MCF 10A (cell line): Measurements from ENCODE around the gene CTDSPL. TPM values are rescaled to one million over a fixed set of nuclear protein-coding genes. Genes with fewer than 3 reads are reported as not detected.

Source experiments
- BruUV-seq: library from RNA; stranded (reverse); fragments of 400-500 nt; replicated peaks from 2 replicates; lab custom pipeline; 2021; lab: Mats Ljungman, UMichigan
- CTCF ChIA-PET: fragments of 300-600 bp; sonication (Branson Sonifier 250); formaldehyde crosslinking; extraction: SDS; loops from one replicate; lab custom pipeline; 2021; ENCODE audit warnings: antibody characterized with exemption, inconsistent platforms; lab: Yijun Ruan, JAX
- POLR2A ChIA-PET: fragments of 300-600, 350-650 bp; sonication (Branson Sonifier 250); formaldehyde crosslinking; extraction: SDS; loops from one replicate; lab custom pipeline; 2020; ENCODE audit warnings: antibody characterized with exemption, inconsistent platforms; lab: Yijun Ruan, JAX
- DNase-seq: peaks from one replicate; pipeline ENCODE4 v3.0.0-alpha.2; 2018; ENCODE audit not compliant: unreplicated experiment
- H3K27ac Mint-ChIP-seq: one replicate; pipeline ENCODE4 v1.8.0; 2022; ENCODE audit warnings: mild to moderate bottlenecking, low read depth, mixed read lengths; ENCODE audit not compliant: unreplicated experiment
- H3K27me3 Mint-ChIP-seq: one replicate; pipeline ENCODE4 v1.8.0; 2022; ENCODE audit warnings: mixed read lengths; ENCODE audit not compliant: insufficient read depth, unreplicated experiment
- H3K36me3 Mint-ChIP-seq: one replicate; pipeline ENCODE4 v1.8.0; 2022; ENCODE audit warnings: mild to moderate bottlenecking, moderate library complexity, mixed read lengths; ENCODE audit not compliant: insufficient read depth, unreplicated experiment
- H3K4me1 Mint-ChIP-seq: one replicate; pipeline ENCODE4 v1.8.0; 2022; ENCODE audit warnings: mixed read lengths; ENCODE audit not compliant: insufficient read depth, unreplicated experiment
- H3K4me3 Mint-ChIP-seq: one replicate; pipeline ENCODE4 v1.8.0; 2022; ENCODE audit warnings: mild to moderate bottlenecking, moderate library complexity, mixed read lengths; ENCODE audit not compliant: unreplicated experiment
- H3K9me3 Mint-ChIP-seq: one replicate; pipeline ENCODE4 v1.8.0; 2022; ENCODE audit warnings: mixed read lengths; ENCODE audit not compliant: unreplicated experiment
- intact Hi-C: fragments of 100-400 bp; cut with micrococcal nuclease; formaldehyde crosslinking; loops from 2 replicates; pipeline ENCODE4 v1.14.1; 2022
- total RNA-seq: library from RNA; stranded (reverse); gene quantifications from 2 replicates; pipeline ENCODE4 v1.2.3, GENCODE V29; 2022
- TF ChIP-seq, protein P1 (sequence below): fragments of 200-600 bp; IDR thresholded peaks from one replicate; pipeline ENCODE4 v1.8.0; 2022; ENCODE audit warnings: antibody characterized with exemption, mild to moderate bottlenecking; ENCODE audit not compliant: unreplicated experiment

CTDSPL gene
- total RNA-seq, 1 experiment from 2014 or later: 38.8 TPM

- intact Hi-C loops: no loop called here
- H3K27ac Mint-ChIP-seq: no peak overlapping the region
- H3K9me3 Mint-ChIP-seq: no peaks in the 10 kb centered on the region
- H3K27me3 Mint-ChIP-seq: no peaks in the 10 kb centered on the region
- no peak for DNase-seq
- ChIA-PET CTCF (interaction anchor here (0.7 to 1.2 kb wide), 2 partner anchors 10 to 18 kb away, joined by 3 to 4 read pairs; no protein-coding TSS in a partner anchor), POLR2A (no interaction called here)
- BruUV-seq: no TSS peak
- peaks cover 19% of the 10 kb centered on the region for H3K4me1 Mint-ChIP-seq
- no peaks in the 10 kb centered on the region for H3K36me3 Mint-ChIP-seq
- no peak overlapping the region for H3K4me3 Mint-ChIP-seq
- TF ChIP-seq, protein P1, sequence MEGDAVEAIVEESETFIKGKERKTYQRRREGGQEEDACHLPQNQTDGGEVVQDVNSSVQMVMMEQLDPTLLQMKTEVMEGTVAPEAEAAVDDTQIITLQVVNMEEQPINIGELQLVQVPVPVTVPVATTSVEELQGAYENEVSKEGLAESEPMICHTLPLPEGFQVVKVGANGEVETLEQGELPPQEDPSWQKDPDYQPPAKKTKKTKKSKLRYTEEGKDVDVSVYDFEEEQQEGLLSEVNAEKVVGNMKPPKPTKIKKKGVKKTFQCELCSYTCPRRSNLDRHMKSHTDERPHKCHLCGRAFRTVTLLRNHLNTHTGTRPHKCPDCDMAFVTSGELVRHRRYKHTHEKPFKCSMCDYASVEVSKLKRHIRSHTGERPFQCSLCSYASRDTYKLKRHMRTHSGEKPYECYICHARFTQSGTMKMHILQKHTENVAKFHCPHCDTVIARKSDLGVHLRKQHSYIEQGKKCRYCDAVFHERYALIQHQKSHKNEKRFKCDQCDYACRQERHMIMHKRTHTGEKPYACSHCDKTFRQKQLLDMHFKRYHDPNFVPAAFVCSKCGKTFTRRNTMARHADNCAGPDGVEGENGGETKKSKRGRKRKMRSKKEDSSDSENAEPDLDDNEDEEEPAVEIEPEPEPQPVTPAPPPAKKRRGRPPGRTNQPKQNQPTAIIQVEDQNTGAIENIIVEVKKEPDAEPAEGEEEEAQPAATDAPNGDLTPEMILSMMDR: no peak
Observed at GRCh38 chr3:37993067-37993455, 131.4 kb downstream of the CTDSPL start.

- Mint-ChIP-seq H3K27me3 (no peaks in the 10 kb centered on the region), H3K9me3 (no peaks in the 10 kb centered on the region), H3K4me3 (no peak overlapping the region), H3K4me1 (peaks cover 19% of the 10 kb centered on the region), H3K36me3 (no peaks in the 10 kb centered on the region), H3K27ac (no peak overlapping the region)
- no peak for DNase-seq
- CTCF ChIA-PET: interaction anchor here (0.7 kb wide), 1 partner anchor 10 kb away, joined by 3 read pairs; no protein-coding TSS in a partner anchor
- intact Hi-C loops: no loop called here
- TF ChIP-seq, protein P1: no peak
- POLR2A ChIA-PET: no interaction called here
- no TSS peak for BruUV-seq
Observed at GRCh38 chr3:37993460-37993819, 131.8 kb downstream of the CTDSPL start.

- DNase-seq: no peak
- Mint-ChIP-seq H3K4me1 (peaks cover 22% of the 10 kb centered on the region), H3K36me3 (no peaks in the 10 kb centered on the region), H3K27ac (no peak overlapping the region), H3K27me3 (no peaks in the 10 kb centered on the region), H3K4me3 (no peak overlapping the region), H3K9me3 (no peaks in the 10 kb centered on the region)
- TF ChIP-seq, protein P1: no peak
- intact Hi-C loops: no loop called here
- no TSS peak for BruUV-seq
- ChIA-PET CTCF (no interaction called here), POLR2A (no interaction called here)
Observed at GRCh38 chr3:37993820-37994638, 132.3 kb downstream of the CTDSPL start.

GRCh38 chr3:37994639-37994972, 132.9 kb downstream of the CTDSPL start:
- H3K36me3 Mint-ChIP-seq: no peaks in the 10 kb centered on the region
- H3K27ac Mint-ChIP-seq: no peak overlapping the region
- CTCF ChIA-PET: no interaction called here

More at GRCh38 chr3:37994639-37994972, 132.9 kb downstream of the CTDSPL start:
- no peak for DNase-seq
- POLR2A ChIA-PET: no interaction called here
- BruUV-seq: no TSS peak
- intact Hi-C loops: no loop called here
- Mint-ChIP-seq H3K9me3 (no peaks in the 10 kb centered on the region), H3K27me3 (no peaks in the 10 kb centered on the region), H3K4me3 (no peak overlapping the region), H3K4me1 (peaks cover 27% of the 10 kb centered on the region)
- TF ChIP-seq, protein P1: no peak
